Vagina (tissue), 2 donors: Measurements from ENCODE around the gene HOXC10.

Source experiments
- POLR2A ChIP-seq, 2 donors: fragments of 450-650 bp; IDR thresholded peaks; one replicate each; pipeline ENCODE4 v1.6.1; 2017; ENCODE audit warnings: antibody characterized with exemption in 2 of 2, mild to moderate bottlenecking in 2 of 2, moderate library complexity in 2 of 2
- POLR2AphosphoS5 ChIP-seq, 2 donors: sonication (generic); formaldehyde crosslinking; IDR thresholded peaks; one replicate each; pipeline ENCODE4 v1.9.0; 2017; ENCODE audit warnings: antibody characterized with exemption in 2 of 2, mild to moderate bottlenecking in 2 of 2, low read depth in 1 of 2; ENCODE audit not compliant: insufficient read depth in 1 of 2
- TF ChIP-seq, protein P1 (sequence below), 3 experiments: fragments of 450-650 bp in 2 of 3; fragments of 200-600 bp in 1 of 3; sonication (generic) in 1 of 3; IDR thresholded peaks; one replicate each; pipeline ENCODE4 v1.5.1; 2017 to 2019; ENCODE audit warnings: antibody characterized with exemption in 3 of 3, mild to moderate bottlenecking in 2 of 3, moderate library complexity in 2 of 3

DNA sequence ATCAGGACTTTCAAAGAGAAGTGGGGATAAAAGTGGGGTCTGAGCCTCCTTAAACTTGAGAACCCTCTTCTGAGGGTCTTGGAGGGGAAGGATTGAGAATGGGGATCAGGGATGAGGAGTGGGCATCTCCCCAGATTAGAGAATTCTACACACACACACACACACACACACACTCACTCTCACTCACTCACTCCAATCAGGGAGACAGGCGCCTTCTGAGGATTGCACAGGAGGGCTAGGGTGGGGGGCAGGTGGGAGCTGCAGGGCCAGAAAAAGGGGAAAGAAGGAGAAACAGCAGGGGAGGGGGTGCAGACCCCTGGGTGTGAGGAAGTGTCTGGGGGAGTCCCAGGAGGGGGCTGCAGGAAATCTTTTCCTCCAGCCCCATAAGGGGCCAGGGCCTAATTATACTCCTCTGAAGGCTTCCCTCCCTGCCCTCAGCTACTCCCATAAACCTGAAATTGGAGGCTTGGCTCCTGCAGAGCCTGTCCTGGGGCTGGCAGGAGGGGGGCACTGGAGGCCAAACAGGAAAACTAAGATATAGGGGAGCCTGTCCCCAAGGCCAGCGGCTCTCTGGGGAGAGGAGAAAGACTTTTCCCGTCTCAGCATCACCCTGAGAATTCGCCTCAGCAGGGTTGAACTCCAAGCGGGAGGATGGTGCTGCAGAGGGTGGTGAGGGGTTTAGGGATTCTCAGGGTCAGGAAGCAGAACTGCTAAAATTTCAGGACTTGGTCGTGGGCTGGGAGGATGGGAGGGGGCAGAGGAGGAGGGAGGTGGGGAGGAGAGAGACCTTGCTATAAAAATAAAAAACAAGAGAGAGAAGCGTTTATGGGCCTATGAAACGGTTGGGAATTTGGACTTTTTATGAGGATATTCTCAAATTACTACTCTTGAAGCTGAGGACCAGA, 16.6 kb downstream of the HOXC10 start:
- TF ChIP-seq POLR2A (IDR thresholded peaks at IDR 0.05), result no peak
- TF ChIP-seq, protein P1, sequence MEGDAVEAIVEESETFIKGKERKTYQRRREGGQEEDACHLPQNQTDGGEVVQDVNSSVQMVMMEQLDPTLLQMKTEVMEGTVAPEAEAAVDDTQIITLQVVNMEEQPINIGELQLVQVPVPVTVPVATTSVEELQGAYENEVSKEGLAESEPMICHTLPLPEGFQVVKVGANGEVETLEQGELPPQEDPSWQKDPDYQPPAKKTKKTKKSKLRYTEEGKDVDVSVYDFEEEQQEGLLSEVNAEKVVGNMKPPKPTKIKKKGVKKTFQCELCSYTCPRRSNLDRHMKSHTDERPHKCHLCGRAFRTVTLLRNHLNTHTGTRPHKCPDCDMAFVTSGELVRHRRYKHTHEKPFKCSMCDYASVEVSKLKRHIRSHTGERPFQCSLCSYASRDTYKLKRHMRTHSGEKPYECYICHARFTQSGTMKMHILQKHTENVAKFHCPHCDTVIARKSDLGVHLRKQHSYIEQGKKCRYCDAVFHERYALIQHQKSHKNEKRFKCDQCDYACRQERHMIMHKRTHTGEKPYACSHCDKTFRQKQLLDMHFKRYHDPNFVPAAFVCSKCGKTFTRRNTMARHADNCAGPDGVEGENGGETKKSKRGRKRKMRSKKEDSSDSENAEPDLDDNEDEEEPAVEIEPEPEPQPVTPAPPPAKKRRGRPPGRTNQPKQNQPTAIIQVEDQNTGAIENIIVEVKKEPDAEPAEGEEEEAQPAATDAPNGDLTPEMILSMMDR (IDR thresholded peaks at IDR 0.05), result no peak
- TF ChIP-seq POLR2AphosphoS5 (IDR thresholded peaks at IDR 0.05; ENCODE audit: insufficient read depth in 1 of 2, low read depth in 1 of 2), result no peak
